G401.6 (cell line): Measurements from ENCODE around the gene COG5.

ENCODE experiments used
- FAIRE-seq: peaks from 2 replicates; lab custom pipeline; 2012; peaks lifted over from hg19 to GRCh38; lab: Jason Lieb, UNC

COG5 gene

DNA sequence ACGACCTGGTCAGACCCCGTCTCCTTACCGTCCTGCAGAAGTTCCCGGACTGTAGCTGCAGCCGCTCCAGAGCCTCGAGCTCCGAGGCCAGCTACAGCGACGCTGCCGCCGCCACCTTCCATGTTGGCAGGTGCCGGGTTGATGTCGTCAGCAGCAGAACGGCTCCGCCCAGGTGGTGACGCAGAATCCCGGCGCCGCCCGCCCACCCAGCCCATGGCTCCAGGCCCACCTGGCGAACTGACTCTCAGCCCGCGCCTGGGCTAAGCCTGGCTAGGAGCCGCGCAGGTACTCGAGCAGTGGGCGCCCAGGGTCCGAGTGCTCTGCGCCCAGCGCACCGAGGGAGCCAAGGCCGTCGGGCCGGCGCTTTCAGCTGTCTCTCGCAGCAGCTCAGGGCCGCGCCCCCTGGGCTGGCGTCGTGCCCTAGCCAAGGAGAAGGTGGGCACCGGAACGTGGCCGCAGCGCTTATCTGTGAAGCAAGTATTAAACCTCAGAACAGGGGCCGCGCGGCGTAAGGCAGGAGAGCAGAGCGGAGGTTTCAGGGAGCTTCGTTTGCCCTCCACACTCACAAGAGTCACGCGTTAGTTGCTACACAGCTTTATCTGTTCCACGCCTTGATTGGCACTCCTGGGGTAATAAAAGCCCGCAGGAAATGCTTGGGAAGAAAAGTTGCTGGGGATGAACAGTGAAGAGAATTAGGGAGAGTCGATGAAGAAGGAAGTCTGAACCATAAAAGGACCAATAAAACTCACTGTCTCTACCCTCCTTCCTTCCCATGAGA lies at the start of gene COG5, which contains the start of gene DUS4L:
TSS of gene COG5 (minus strand) at position 146 of the 778 bp plus-strand sequence. CDS start at position 122, 24 bp downstream.
TSS of gene DUS4L (plus strand) at position 197 of the 778 bp plus-strand sequence. CDS start 3,100 bp downstream, outside the sequence.
- FAIRE-seq: no peak

GRCh38 chr7:107613439-107613838 lies 49.7 kb upstream of the COG5 start:
- FAIRE-seq: no peak

DNA sequence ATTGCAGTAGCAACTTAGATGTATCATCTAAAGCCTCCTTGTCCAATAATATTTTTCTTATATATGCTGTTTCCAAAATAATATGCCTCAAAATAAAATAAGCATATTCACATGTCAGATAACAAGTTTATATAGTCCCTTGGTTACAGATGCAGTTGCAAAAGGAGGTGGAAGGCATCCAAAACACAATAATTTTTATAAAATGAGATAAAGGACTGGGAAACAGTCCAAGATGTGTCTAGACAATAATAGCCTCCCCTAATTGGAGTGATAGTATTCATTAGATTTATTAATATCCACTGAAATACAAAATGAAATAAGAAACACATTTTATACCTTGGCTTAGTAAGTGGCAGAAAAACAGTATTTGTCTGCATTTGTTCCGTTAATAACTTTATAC lies 46.6 kb upstream of the COG5 start:
- no peak for FAIRE-seq

GRCh38 chr7:107609811-107610261 lies 46.1 kb upstream of the COG5 start:
- no peak for FAIRE-seq

DNA sequence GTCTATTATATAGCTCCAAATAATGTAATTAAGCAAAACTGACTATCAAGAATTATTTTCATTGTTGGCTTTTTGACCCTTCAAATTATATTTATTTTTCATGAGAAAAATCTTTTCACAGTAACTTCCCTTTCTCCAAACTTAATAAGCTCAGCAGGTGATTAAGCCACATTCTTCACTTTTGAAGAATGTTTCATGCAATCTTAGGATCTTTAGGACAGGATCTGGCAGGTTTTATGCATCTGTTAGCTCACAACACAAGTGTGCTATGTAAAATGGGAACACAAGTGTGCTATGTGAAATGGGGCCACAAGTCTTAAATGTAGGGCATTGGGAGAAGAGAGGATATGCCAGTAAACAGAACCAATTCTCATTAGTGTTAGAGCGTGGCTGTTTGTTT lies 42.6 kb upstream of the COG5 start:
- no peak for FAIRE-seq

- FAIRE-seq: no peak
Measured at GRCh38 chr7:107605218-107605815, 41.6 kb upstream of the COG5 start.

GRCh38 chr7:107600816-107601215 lies 37.1 kb upstream of the COG5 start:
- no peak for FAIRE-seq

DNA sequence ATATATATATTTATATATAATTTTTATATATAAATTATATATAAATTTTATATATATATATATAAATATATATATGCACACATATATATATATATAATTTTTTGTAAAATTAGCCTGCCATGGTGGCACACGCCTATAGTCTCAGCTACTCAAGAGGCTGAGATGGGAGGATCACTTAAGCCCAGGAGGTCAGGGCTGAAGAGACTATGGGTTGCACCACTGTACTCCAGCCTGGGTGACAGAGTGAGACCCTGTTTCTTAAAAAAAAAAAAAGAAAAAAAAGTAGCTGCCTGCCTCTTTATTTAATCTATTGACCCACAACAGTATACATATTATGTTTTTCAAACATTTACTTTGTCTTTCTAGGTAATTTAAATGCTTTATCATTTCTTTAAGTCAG lies 35.5 kb upstream of the COG5 start:
- no peak for FAIRE-seq

DNA sequence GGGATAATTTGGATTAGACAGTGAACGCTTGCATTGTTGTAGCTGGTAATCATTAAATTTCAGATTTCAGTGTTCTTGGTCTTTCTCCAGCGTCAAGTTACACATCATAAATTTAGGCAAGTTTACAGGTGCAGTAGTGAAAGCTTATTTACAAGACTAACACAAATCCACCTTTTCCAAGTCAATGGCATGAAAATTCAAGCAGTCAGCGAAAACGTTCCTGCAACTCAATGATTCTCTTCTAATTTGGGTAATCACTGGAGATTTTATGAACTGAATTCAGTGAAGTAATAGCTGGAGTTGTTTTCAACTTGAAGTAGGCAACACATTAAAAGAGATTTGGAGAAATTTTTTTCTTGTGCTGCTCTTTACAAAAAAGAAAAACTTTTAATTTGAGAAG lies 34.2 kb upstream of the COG5 start:
- FAIRE-seq: no peak

GRCh38 chr7:107597582-107597916 lies 33.8 kb upstream of the COG5 start:
- no peak for FAIRE-seq

DNA sequence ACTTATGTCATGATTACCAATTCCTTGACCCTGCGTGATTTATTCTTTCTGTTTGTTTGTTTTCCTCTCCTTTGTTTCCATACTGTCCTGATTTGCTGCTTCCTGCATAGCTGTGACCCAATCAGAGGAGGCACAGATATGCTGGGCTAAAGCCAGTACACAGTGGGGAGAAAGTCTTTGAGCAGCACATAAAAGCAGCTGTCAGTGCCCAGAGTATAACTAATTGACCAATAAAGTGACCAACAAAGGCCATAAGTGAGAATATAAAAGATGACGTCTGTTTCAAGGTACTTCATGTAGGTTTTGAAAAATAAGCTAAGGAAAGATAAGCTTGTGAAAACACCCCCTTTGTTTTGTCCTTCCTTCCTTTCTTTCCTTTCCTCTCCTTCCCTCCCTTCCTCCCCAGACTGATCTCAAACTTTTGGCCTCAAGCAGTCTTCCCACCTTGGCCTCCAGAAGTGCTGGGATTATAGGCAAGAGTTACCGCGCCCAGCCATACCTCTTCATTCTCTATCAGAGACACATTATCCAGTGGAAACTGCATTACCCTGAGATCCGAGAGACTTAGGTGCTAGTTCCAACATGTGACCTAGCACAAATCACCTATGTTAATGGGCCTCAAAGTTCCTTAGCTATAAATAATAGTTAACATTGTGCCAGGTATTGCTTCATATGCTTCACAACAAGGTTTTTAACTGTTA lies 33.3 kb upstream of the COG5 start:
- FAIRE-seq: no peak

GRCh38 chr7:107594961-107595737 lies 31.4 kb upstream of the COG5 start:
- FAIRE-seq: no peak

DNA sequence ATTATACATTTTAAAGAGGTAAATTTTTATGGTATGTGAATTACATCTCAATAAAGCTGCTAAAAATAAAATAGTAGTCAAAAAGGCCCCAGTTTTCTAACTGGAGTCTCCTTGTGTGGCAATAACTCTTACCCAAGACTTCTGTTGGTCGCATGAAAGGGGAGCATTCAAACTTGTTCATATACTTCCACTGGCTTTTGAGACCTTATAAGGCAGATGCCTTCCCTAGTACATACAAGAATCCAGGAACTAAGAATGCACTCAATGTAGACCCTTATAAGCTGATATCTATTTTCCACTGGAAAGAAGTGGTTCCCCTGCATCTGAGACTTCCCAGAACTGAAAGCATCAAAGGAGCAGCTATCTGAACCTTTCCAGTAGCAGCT lies 29.3 kb upstream of the COG5 start:
- no peak for FAIRE-seq

- no peak for FAIRE-seq
Measured at GRCh38 chr7:107592361-107593024, 28.8 kb upstream of the COG5 start.

- FAIRE-seq: no peak
Measured at GRCh38 chr7:107591421-107591820, 27.7 kb upstream of the COG5 start.

- FAIRE-seq: no peak
Measured at GRCh38 chr7:107588529-107589130, 24.9 kb upstream of the COG5 start.

DNA sequence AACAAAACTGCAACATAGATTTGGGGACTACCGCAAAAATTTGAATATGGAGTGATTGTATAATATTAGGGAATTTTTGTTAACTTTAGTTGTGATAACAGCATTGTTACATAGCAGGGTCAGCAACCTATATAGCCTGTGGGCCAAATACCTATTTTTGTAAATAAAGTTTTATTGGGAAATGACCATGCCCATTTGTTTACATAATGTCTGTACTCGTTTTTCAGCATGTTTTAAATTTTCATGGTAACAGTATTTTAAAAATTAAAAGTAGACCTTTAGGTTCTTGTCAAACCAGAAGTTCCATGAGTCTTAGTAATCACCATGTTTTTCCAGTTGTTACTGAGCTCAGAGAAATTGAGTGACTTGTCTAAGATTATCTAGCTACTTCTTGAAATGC lies 21.0 kb upstream of the COG5 start:
- no peak for FAIRE-seq

GRCh38 chr7:107582875-107583274 lies 19.2 kb upstream of the COG5 start:
- no peak for FAIRE-seq

GRCh38 chr7:107581387-107582013 lies 17.8 kb upstream of the COG5 start:
- no peak for FAIRE-seq

- FAIRE-seq: no peak
Measured at GRCh38 chr7:107580716-107581383, 17.1 kb upstream of the COG5 start.
